Measurements from ENCODE around the gene FSIP1. TPM values are rescaled to one million over a fixed set of nuclear protein-coding genes. Genes with fewer than 3 reads are reported as not detected.

The FSIP1 gene
- total and polyA plus RNA-seq, 5 donors from 2014 or later = 0.08 to 1.1 (median 0.20) TPM

- H3K4me3 Mint-ChIP-seq = no peak overlapping the region
Measured at GRCh38 chr15:39584266-39584659, 198.4 kb downstream of the FSIP1 start.

DNA sequence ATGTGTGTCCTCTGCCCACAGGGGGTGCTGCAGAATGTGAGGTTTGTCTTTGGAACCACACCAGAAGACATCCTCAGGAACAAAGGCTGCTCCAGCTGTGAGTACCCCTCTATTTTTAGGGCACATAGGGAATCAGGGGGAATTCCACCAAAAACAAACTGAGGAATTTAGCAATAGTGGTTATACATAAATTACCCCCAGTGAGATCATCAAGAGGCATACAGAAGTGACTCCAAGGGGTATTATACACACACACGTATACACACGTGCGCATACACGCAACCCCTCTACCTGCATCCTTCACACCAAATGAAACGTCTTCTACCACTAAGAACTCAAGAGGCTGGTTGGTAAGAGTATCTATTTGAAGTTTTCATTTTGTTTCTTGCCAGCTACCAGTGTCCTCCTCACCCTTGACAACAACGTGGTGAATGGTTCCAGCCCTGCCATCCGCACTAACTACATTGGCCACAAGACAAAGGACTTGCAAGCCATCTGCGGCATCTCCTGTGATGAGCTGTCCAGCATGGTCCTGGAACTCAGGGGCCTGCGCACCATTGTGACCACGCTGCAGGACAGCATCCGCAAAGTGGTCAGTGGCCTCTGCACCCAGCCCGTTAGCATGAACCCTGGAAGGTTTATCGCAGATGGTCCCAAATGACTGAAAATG is 198.9 kb downstream of the FSIP1 start:
- H3K9me3 ChIP-seq (ENCODE audit: control insufficient read depth in 2 of 2, low read length in 2 of 2) = no peaks in the 10 kb centered on the region
- Mint-ChIP-seq H3K4me3 (no peak overlapping the region), H3K27me3 (peaks cover 26% of the 10 kb centered on the region), H3K4me1 (peaks cover 0 to 21% (median 3%) of the 10 kb centered on the region in 4 donors), H3K9me3 (no peaks in the 10 kb centered on the region), H3K27ac (no peak overlapping the region), H3K36me3 (no peaks in the 10 kb centered on the region)
- DNase-seq (peak in 1 of 3 donors; percentile 30), ATAC-seq (ENCODE audit: low read depth in 2 of 2) (no peak)
- H3K4me1 ChIP-seq (ENCODE audit: control insufficient read depth, insufficient read depth, low read length, poor library complexity, severe bottlenecking) = peaks cover 16% of the 10 kb centered on the region
- no peaks in the 10 kb centered on the region for H3K36me3 ChIP-seq (ENCODE audit: control insufficient read depth, insufficient read depth, low read length)
- no peak overlapping the region for H3K4me3 ChIP-seq (ENCODE audit: low read depth, low read length)
- H3K27me3 ChIP-seq (ENCODE audit: control insufficient read depth, insufficient read depth, low read length) = peaks cover 16% of the 10 kb centered on the region
- H3K27ac ChIP-seq (ENCODE audit: insufficient read depth, low read length, poor library complexity, severe bottlenecking) = no peak overlapping the region

More at GRCh38 chr15:39584266-39584659, 198.4 kb downstream of the FSIP1 start:
- Histone ChIP-seq H3K27ac (ENCODE audit: insufficient read depth, low read length, poor library complexity, severe bottlenecking) (no peak overlapping the region), H3K4me3 (ENCODE audit: low read depth, low read length) (no peak overlapping the region), H3K36me3 (ENCODE audit: control insufficient read depth, insufficient read depth, low read length) (no peaks in the 10 kb centered on the region), H3K27me3 (ENCODE audit: control insufficient read depth, insufficient read depth, low read length) (peaks cover 15% of the 10 kb centered on the region), H3K4me1 (ENCODE audit: control insufficient read depth, insufficient read depth, low read length, poor library complexity, severe bottlenecking) (peaks cover 16% of the 10 kb centered on the region), H3K9me3 (ENCODE audit: control insufficient read depth in 2 of 2, low read length in 2 of 2) (no peaks in the 10 kb centered on the region)
- ATAC-seq (ENCODE audit: low read depth in 2 of 2) (no peak), DNase-seq (no peak)
- H3K27me3 Mint-ChIP-seq = peaks cover 20% of the 10 kb centered on the region
- no peaks in the 10 kb centered on the region for H3K36me3 Mint-ChIP-seq
- no peaks in the 10 kb centered on the region for H3K9me3 Mint-ChIP-seq
- no peak overlapping the region for H3K27ac Mint-ChIP-seq
- H3K4me1 Mint-ChIP-seq = peaks cover 0 to 17% (median 3%) of the 10 kb centered on the region in 4 donors

GRCh38 chr15:39582977-39583595 is 199.6 kb downstream of the FSIP1 start:
- Mint-ChIP-seq H3K4me1 (peaks cover 0 to 21% (median 3%) of the 10 kb centered on the region in 4 donors), H3K36me3 (no peaks in the 10 kb centered on the region), H3K9me3 (no peaks in the 10 kb centered on the region), H3K4me3 (no peak overlapping the region), H3K27ac (no peak overlapping the region), H3K27me3 (peaks cover 32% of the 10 kb centered on the region)
- ATAC-seq (ENCODE audit: low read depth in 2 of 2) = no peak
- Histone ChIP-seq H3K9me3 (ENCODE audit: control insufficient read depth in 2 of 2, low read length in 2 of 2) (no peaks in the 10 kb centered on the region), H3K36me3 (ENCODE audit: control insufficient read depth, insufficient read depth, low read length) (no peaks in the 10 kb centered on the region), H3K27ac (ENCODE audit: insufficient read depth, low read length, poor library complexity, severe bottlenecking) (no peak overlapping the region), H3K4me1 (ENCODE audit: control insufficient read depth, insufficient read depth, low read length, poor library complexity, severe bottlenecking) (peaks cover 16% of the 10 kb centered on the region), H3K27me3 (ENCODE audit: control insufficient read depth, insufficient read depth, low read length) (peaks cover 16% of the 10 kb centered on the region), H3K4me3 (ENCODE audit: low read depth, low read length) (no peak overlapping the region)
- DNase-seq = no peak

DNA sequence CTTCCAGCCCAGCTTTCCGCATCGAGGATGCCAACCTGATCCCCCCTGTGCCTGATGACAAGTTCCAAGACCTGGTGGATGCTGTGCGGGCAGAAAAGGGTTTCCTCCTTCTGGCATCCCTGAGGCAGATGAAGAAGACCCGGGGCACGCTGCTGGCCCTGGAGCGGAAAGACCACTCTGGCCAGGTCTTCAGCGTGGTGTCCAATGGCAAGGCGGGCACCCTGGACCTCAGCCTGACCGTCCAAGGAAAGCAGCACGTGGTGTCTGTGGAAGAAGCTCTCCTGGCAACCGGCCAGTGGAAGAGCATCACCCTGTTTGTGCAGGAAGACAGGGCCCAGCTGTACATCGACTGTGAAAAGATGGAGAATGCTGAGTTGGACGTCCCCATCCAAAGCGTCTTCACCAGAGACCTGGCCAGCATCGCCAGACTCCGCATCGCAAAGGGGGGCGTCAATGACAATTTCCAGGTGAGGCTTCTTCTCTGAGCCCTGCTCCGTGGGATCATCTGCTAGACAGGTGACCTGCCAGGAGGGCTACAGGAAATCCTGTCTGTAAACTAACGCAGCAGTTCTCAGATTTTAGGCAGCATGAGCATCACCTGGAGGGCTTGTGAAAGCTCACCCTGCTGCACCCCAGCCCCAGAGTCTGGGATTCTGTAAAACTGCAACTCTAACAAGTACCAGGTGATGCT is 200.2 kb downstream of the FSIP1 start:
- H3K9me3 ChIP-seq (ENCODE audit: control insufficient read depth in 2 of 2, low read length in 2 of 2) = no peaks in the 10 kb centered on the region
- no peak overlapping the region for H3K27ac Mint-ChIP-seq
- no peaks in the 10 kb centered on the region for H3K9me3 Mint-ChIP-seq
- DNase-seq (no peak), ATAC-seq (ENCODE audit: low read depth in 2 of 2) (no peak)
- H3K36me3 Mint-ChIP-seq = no peaks in the 10 kb centered on the region
- peaks cover 16% of the 10 kb centered on the region for H3K4me1 ChIP-seq (ENCODE audit: control insufficient read depth, insufficient read depth, low read length, poor library complexity, severe bottlenecking)
- peaks cover 16% of the 10 kb centered on the region for H3K27me3 ChIP-seq (ENCODE audit: control insufficient read depth, insufficient read depth, low read length)
- no peak overlapping the region for H3K4me3 Mint-ChIP-seq
- H3K4me1 Mint-ChIP-seq = peaks cover 0 to 21% (median 3%) of the 10 kb centered on the region in 4 donors
- H3K36me3 ChIP-seq (ENCODE audit: control insufficient read depth, insufficient read depth, low read length) = no peaks in the 10 kb centered on the region
- peaks cover 34% of the 10 kb centered on the region for H3K27me3 Mint-ChIP-seq
- H3K4me3 ChIP-seq (ENCODE audit: low read depth, low read length) = no peak overlapping the region
- no peak overlapping the region for H3K27ac ChIP-seq (ENCODE audit: insufficient read depth, low read length, poor library complexity, severe bottlenecking)

DNA sequence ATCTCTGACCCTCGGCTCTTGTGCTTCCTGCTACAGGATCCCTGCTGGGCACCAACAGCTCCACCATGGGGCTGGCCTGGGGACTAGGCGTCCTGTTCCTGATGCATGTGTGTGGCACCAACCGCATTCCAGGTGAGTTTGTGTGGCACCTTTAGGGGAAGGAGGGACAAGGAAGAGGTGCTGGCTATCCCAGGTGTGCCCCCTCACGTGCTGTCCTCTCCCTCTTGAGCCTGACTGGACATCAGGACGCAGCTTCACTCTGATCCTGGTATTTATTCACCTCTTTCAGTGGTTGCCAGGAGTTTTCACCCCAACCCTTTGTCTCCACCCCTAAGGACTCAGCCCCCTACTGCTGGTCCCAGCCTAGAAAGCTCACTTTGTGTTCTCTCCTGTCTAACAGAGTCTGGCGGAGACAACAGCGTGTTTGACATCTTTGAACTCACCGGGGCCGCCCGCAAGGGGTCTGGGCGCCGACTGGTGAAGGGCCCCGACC is 200.8 kb downstream of the FSIP1 start:
- no peaks in the 10 kb centered on the region for H3K36me3 Mint-ChIP-seq
- H3K9me3 Mint-ChIP-seq = no peaks in the 10 kb centered on the region
- Histone ChIP-seq H3K27ac (ENCODE audit: insufficient read depth, low read length, poor library complexity, severe bottlenecking) (no peak overlapping the region), H3K4me3 (ENCODE audit: low read depth, low read length) (no peak overlapping the region), H3K36me3 (ENCODE audit: control insufficient read depth, insufficient read depth, low read length) (no peaks in the 10 kb centered on the region), H3K9me3 (ENCODE audit: control insufficient read depth in 2 of 2, low read length in 2 of 2) (no peaks in the 10 kb centered on the region), H3K4me1 (ENCODE audit: control insufficient read depth, insufficient read depth, low read length, poor library complexity, severe bottlenecking) (peaks cover 16% of the 10 kb centered on the region), H3K27me3 (ENCODE audit: control insufficient read depth, insufficient read depth, low read length) (peaks cover 19% of the 10 kb centered on the region)
- H3K4me3 Mint-ChIP-seq = peak overlapping the region in 3 of 4 donors; percentile 30 to 79 (median 75)
- peaks cover 0 to 21% (median 3%) of the 10 kb centered on the region in 4 donors for H3K4me1 Mint-ChIP-seq
- DNase-seq (no peak), ATAC-seq (ENCODE audit: low read depth in 2 of 2) (no peak)
- no peak overlapping the region for H3K27ac Mint-ChIP-seq
- peaks cover 34% of the 10 kb centered on the region for H3K27me3 Mint-ChIP-seq

DNA sequence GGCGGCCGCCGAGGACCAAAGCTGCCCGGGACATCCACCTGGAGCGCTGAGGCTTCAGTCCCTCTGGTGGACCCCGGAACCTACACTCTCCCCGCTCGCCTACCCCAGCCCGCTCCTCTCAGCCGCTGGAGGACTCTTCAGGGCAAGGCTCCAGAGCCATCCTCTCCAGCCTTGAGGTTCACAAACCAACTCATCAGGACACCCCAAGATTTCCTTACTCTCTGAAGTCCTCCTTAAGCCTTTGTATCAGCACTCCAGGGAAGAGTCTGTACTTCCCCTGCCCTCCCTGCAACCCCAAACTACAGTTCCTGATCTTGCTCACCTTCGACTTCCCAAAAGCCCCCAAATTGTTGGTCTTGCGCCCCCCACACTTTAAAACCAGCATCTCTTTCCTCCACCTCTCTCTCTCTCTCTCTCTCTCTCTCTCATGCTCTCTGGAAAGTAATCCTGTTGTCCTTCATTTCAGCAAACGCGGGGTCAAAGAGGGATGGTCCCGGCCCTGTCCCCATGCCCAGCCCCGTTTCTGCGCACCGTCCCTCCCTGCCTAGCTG is 201.3 kb downstream of the FSIP1 start:
- DNase-seq = no peak
- peak overlapping the region in 1 of 3 donors; percentile 56 for H3K27ac Mint-ChIP-seq

GRCh38 chr15:39580485-39581241 is 202.0 kb downstream of the FSIP1 start, which contains the start of gene THBS1:
Gene THBS1 (plus strand): TSS chr15:39581079. CDS start chr15:39581858, 779 bp downstream.
- Mint-ChIP-seq H3K27ac (peak within 1 kb of the TSS in 1 of 3 donors; percentile 56), H3K27me3 (peaks cover 43% of the 10 kb centered on the region), H3K4me3 (peak within 1 kb of the TSS; percentile 43 to 79 (median 70)), H3K9me3 (no peaks in the 10 kb centered on the region), H3K4me1 (peaks cover 0 to 21% (median 3%) of the 10 kb centered on the region in 4 donors), H3K36me3 (no peaks in the 10 kb centered on the region)
- Histone ChIP-seq H3K4me3 (ENCODE audit: low read depth, low read length) (no peak within 1 kb of the TSS), H3K27me3 (ENCODE audit: control insufficient read depth, insufficient read depth, low read length) (peaks cover 26% of the 10 kb centered on the region), H3K27ac (ENCODE audit: insufficient read depth, low read length, poor library complexity, severe bottlenecking) (no peak within 1 kb of the TSS), H3K9me3 (ENCODE audit: control insufficient read depth in 2 of 2, low read length in 2 of 2) (no peaks in the 10 kb centered on the region), H3K4me1 (ENCODE audit: control insufficient read depth, insufficient read depth, low read length, poor library complexity, severe bottlenecking) (peaks cover 16% of the 10 kb centered on the region), H3K36me3 (ENCODE audit: control insufficient read depth, insufficient read depth, low read length) (no peaks in the 10 kb centered on the region)
- DNase-seq = peak in 1 of 3 donors; percentile 20
- peak; percentile 9 to 24 for ATAC-seq (ENCODE audit: low read depth in 2 of 2)

More for the DNA sequence above, 201.3 kb downstream of the FSIP1 start:
- Mint-ChIP-seq H3K36me3 (no peaks in the 10 kb centered on the region), H3K4me3 (peak overlapping the region; percentile 43 to 79 (median 70)), H3K27me3 (peaks cover 39% of the 10 kb centered on the region), H3K9me3 (no peaks in the 10 kb centered on the region), H3K4me1 (peaks cover 0 to 21% (median 3%) of the 10 kb centered on the region in 4 donors)
- Histone ChIP-seq H3K27me3 (ENCODE audit: control insufficient read depth, insufficient read depth, low read length) (peaks cover 21% of the 10 kb centered on the region), H3K9me3 (ENCODE audit: control insufficient read depth in 2 of 2, low read length in 2 of 2) (no peaks in the 10 kb centered on the region), H3K27ac (ENCODE audit: insufficient read depth, low read length, poor library complexity, severe bottlenecking) (no peak overlapping the region), H3K36me3 (ENCODE audit: control insufficient read depth, insufficient read depth, low read length) (no peaks in the 10 kb centered on the region), H3K4me1 (ENCODE audit: control insufficient read depth, insufficient read depth, low read length, poor library complexity, severe bottlenecking) (peaks cover 16% of the 10 kb centered on the region), H3K4me3 (ENCODE audit: low read depth, low read length) (no peak overlapping the region)
- ATAC-seq (ENCODE audit: low read depth in 2 of 2) = no peak
